ENCODE results near the gene ZNF407. TPM values are rescaled to one million over a fixed set of nuclear protein-coding genes. Genes with fewer than 3 reads are reported as not detected.
A peak's percentile ranks its signal among the peaks of the same experiment; 100 is the strongest.

The ZNF407 gene
- total RNA-seq, 2 experiments from 2014 or later = 23.2 to 24.7 TPM

DNA sequence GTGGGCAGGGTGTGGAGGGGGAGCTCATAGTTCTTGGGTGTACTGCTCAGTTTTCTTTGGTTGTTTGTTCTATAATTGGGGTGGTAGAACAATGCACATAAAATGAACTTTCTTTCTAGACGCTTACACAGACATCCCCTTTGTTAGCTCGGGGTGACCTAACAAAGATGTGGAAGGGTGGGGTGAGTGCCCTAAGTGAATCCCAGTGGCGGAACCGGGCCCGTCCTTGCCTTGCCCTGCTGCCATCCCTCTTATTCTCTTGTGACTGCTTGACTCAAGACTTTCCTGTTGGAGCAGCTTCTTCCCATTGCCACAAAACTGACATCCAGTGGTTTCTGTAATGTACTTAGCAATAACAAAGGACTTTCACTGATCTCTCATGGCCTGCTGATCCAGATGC lies 343.2 kb downstream of the ZNF407 start:
- POLR2A ChIA-PET = no interaction called here

DNA sequence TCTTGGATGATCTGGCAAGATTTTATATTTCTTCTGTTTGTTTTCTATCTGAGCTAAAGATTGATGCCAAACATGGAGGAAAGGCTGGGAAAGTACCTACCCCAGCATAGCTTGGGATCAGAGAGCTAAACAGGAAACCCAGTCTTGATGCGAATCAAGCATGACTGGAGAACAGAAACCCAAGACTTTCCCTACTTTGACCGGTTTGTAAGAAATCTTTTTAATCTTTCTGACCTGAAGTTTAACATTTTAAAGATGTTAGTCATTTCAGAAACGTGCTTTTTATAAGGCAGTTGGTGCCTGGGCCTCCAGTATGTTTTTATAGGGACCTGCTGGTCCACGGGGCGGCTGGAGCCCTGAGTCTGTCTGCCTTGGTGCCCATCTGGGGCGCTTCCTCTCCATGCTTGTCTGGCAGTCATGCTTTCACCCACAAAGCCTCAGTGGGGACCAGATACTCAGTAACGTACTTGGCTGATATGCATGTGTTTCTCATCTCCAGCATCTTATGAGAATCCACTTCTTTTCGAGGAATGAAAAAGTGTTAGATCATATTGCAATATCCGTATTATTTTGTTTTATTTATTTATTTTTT lies 344.7 kb downstream of the ZNF407 start:
- peak overlapping the region; percentile 6 for H3K4me3 ChIP-seq (ENCODE audit: low read length)
- H3K27me3 ChIP-seq (ENCODE audit: control insufficient read depth in 1 of 2, insufficient read depth in 2 of 2, low read length in 2 of 2) = no peaks in the 10 kb centered on the region
- peak overlapping the region; percentile 14 to 30 for H3K27ac ChIP-seq (ENCODE audit: low read depth in 1 of 2, low read length in 2 of 2)
- H3K9me3 Mint-ChIP-seq = no peaks in the 10 kb centered on the region
- ATAC-seq (ENCODE audit: poor library complexity) = peak; percentile 84
- peaks cover 12% of the 10 kb centered on the region for H3K4me1 ChIP-seq (ENCODE audit: insufficient read depth, low read length)
- no peaks in the 10 kb centered on the region for H3K36me3 ChIP-seq (ENCODE audit: insufficient read depth, low read length)
- peaks cover 40% of the 10 kb centered on the region for H3K4me1 Mint-ChIP-seq (ENCODE audit: low read depth)
- H3K36me3 Mint-ChIP-seq (ENCODE audit: low read depth) = no peaks in the 10 kb centered on the region
- TF ChIP-seq, protein P1, sequence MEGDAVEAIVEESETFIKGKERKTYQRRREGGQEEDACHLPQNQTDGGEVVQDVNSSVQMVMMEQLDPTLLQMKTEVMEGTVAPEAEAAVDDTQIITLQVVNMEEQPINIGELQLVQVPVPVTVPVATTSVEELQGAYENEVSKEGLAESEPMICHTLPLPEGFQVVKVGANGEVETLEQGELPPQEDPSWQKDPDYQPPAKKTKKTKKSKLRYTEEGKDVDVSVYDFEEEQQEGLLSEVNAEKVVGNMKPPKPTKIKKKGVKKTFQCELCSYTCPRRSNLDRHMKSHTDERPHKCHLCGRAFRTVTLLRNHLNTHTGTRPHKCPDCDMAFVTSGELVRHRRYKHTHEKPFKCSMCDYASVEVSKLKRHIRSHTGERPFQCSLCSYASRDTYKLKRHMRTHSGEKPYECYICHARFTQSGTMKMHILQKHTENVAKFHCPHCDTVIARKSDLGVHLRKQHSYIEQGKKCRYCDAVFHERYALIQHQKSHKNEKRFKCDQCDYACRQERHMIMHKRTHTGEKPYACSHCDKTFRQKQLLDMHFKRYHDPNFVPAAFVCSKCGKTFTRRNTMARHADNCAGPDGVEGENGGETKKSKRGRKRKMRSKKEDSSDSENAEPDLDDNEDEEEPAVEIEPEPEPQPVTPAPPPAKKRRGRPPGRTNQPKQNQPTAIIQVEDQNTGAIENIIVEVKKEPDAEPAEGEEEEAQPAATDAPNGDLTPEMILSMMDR (IDR thresholded peaks at IDR 0.05) = no peak
- ChIA-PET CTCF (no interaction called here), POLR2A (interaction anchor here (1.6 kb wide), 1 partner anchor 268 kb away, joined by 7 read pairs; the partner anchor contains the start of gene TSHZ1)
- H3K27me3 Mint-ChIP-seq = no peaks in the 10 kb centered on the region
- H3K4me3 Mint-ChIP-seq = peak overlapping the region; percentile 70
- intact Hi-C loops (cut with DNase I, micrococcal nuclease) = no loop called here
- H3K9me3 ChIP-seq (ENCODE audit: control insufficient read depth in 1 of 2, insufficient read depth in 1 of 2, low read length in 2 of 2) = no peaks in the 10 kb centered on the region
- peak in 7 of 14 experiments; percentile 7 to 59 (median 29) for DNase-seq
- H3K27ac Mint-ChIP-seq = peak overlapping the region; percentile 84

More for the DNA sequence above, 343.2 kb downstream of the ZNF407 start:
- Mint-ChIP-seq H3K4me1 (ENCODE audit: low read depth) (peaks cover 40% of the 10 kb centered on the region), H3K4me3 (no peak overlapping the region), H3K36me3 (ENCODE audit: low read depth) (no peaks in the 10 kb centered on the region), H3K9me3 (no peaks in the 10 kb centered on the region), H3K27me3 (no peaks in the 10 kb centered on the region), H3K27ac (peak overlapping the region; percentile 4)
- no peaks in the 10 kb centered on the region for H3K9me3 ChIP-seq (ENCODE audit: control insufficient read depth in 1 of 2, insufficient read depth in 1 of 2, low read length in 2 of 2)
- H3K4me1 ChIP-seq (ENCODE audit: insufficient read depth, low read length) = peaks cover 12% of the 10 kb centered on the region
- H3K4me3 ChIP-seq (ENCODE audit: low read length) = no peak overlapping the region
- no peaks in the 10 kb centered on the region for H3K27me3 ChIP-seq (ENCODE audit: control insufficient read depth in 1 of 2, insufficient read depth in 2 of 2, low read length in 2 of 2)
- DNase-seq (no peak), ATAC-seq (ENCODE audit: poor library complexity) (no peak)
- H3K27ac ChIP-seq (ENCODE audit: low read depth in 1 of 2, low read length in 2 of 2) = no peak overlapping the region
- intact Hi-C loops (cut with DNase I, micrococcal nuclease) = no loop called here
- H3K36me3 ChIP-seq (ENCODE audit: insufficient read depth, low read length) = no peaks in the 10 kb centered on the region
- TF ChIP-seq, protein P1 (IDR thresholded peaks at IDR 0.05) = no peak
- CTCF ChIA-PET = no interaction called here

DNA sequence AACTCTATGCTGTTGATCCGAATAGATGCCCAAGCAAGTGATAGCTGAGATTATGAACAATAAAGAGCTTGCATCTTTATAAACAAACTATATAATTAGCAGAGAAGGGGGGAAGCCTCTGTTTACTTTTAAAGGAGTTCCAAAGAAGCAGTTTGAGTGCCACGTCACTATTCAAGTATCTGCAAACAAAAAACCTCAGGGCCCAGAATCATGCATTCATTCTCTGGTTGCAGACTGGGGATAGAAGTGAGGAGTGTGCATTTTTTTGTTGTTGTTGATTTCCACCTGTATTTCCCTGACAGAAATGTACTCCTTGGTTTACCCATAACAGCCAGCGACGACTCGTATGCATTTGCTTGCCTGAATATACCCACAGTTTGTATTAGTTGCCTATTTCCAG lies 347.0 kb downstream of the ZNF407 start:
- ChIA-PET POLR2A (no interaction called here), CTCF (no interaction called here)
- no peak overlapping the region for H3K4me3 ChIP-seq (ENCODE audit: low read length)
- Mint-ChIP-seq H3K27me3 (no peaks in the 10 kb centered on the region), H3K9me3 (no peaks in the 10 kb centered on the region), H3K36me3 (ENCODE audit: low read depth) (no peaks in the 10 kb centered on the region), H3K4me3 (no peak overlapping the region), H3K4me1 (ENCODE audit: low read depth) (peaks cover 50% of the 10 kb centered on the region), H3K27ac (no peak overlapping the region)
- intact Hi-C loops (cut with DNase I, micrococcal nuclease) = no loop called here
- TF ChIP-seq, protein P1 (IDR thresholded peaks at IDR 0.05) = no peak
- H3K27ac ChIP-seq (ENCODE audit: low read depth in 1 of 2, low read length in 2 of 2) = no peak overlapping the region
- no peaks in the 10 kb centered on the region for H3K27me3 ChIP-seq (ENCODE audit: control insufficient read depth in 1 of 2, insufficient read depth in 2 of 2, low read length in 2 of 2)
- DNase-seq = no peak
- no peaks in the 10 kb centered on the region for H3K36me3 ChIP-seq (ENCODE audit: insufficient read depth, low read length)
- H3K4me1 ChIP-seq (ENCODE audit: insufficient read depth, low read length) = peaks cover 15% of the 10 kb centered on the region
- H3K9me3 ChIP-seq (ENCODE audit: control insufficient read depth in 1 of 2, insufficient read depth in 1 of 2, low read length in 2 of 2) = no peaks in the 10 kb centered on the region
- ATAC-seq (ENCODE audit: poor library complexity) = no peak
